GM12801 (cell line): ENCODE measurements around the gene ADAMTS13.

Experiments used
- TF ChIP-seq, protein P1 (sequence below): IDR thresholded peaks from one replicate; pipeline ENCODE4 v1.5.1; 2011; ENCODE audit warnings: control low read depth; ENCODE audit not compliant: insufficient read length; ENCODE audit errors: extremely low read depth

ADAMTS13 gene

DNA sequence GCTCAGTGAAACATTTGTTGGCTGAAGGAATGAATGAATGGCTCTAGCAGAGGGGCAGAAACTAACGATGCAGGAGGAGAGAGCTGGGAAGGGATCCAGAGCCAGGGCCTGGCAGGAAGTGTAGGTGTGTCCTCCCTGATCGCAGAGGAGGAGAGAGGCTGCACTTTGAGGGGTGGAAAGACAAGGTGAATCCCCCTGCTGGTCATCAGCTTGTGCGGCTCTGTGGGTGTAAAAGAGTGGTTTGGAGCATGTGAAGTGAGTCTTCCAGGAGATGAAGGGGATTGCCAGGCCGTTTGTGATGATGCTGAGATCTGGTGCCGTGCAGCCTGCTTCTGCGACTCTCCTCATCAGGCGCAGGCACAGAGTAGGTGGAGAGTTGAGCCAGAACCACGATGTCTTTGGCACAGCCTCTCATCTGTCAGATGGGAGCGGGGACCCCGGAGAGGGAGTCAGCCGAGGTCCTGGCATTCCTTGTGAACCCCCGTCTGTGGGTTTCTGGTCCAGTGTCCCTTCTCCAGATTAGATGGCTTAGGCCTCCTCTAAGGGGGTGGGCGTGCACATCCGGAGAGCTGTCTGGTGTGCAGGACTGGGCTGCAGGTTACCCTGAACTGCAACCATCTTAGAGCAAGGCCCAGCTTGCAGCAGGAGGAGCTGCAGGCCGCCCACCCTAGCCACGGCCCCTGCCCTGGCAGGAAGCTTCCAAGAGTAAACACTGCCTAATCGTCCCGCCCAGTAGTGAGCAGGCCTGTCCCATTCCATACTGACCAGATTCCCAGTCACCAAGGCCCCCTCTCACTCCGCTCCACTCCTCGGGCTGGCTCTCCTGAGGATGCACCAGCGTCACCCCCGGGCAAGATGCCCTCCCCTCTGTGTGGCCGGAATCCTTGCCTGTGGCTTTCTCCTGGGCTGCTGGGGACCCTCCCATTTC is at the start of gene ADAMTS13:
Gene ADAMTS13, plus strand, starts transcription at position 753 of the 928 bp plus-strand sequence. Its CDS starts 77 bp downstream, at position 830.
- TF ChIP-seq, protein P1, sequence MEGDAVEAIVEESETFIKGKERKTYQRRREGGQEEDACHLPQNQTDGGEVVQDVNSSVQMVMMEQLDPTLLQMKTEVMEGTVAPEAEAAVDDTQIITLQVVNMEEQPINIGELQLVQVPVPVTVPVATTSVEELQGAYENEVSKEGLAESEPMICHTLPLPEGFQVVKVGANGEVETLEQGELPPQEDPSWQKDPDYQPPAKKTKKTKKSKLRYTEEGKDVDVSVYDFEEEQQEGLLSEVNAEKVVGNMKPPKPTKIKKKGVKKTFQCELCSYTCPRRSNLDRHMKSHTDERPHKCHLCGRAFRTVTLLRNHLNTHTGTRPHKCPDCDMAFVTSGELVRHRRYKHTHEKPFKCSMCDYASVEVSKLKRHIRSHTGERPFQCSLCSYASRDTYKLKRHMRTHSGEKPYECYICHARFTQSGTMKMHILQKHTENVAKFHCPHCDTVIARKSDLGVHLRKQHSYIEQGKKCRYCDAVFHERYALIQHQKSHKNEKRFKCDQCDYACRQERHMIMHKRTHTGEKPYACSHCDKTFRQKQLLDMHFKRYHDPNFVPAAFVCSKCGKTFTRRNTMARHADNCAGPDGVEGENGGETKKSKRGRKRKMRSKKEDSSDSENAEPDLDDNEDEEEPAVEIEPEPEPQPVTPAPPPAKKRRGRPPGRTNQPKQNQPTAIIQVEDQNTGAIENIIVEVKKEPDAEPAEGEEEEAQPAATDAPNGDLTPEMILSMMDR: no peak

DNA sequence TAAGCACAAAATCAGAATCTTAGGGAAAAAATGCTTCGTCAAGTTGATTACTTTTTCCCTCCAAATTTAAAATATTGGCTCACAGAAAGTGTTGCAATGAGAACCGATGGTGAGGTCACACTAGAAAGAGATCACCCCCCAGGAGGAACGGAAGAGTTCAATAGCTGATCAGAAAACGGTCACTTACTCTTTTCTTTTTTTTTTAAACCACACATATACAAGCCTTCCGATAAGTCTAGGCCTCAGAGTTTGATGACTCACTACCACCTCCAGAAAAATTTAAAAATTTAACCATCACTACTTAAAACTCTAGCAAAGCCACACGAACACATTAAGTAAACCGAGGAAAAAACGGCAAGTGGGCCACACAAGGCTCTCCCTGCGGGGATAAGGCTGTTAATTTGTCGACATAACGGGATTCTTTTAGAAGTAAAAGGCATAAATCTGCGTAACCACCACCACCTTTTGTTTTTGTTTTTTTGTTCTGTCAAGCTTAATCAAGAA is 47.5 kb upstream of the ADAMTS13 start:
- TF ChIP-seq, protein P1: no peak

- TF ChIP-seq, protein P1: no peak
Observed at GRCh38 chr9:133375116-133375723, 46.9 kb upstream of the ADAMTS13 start.

DNA sequence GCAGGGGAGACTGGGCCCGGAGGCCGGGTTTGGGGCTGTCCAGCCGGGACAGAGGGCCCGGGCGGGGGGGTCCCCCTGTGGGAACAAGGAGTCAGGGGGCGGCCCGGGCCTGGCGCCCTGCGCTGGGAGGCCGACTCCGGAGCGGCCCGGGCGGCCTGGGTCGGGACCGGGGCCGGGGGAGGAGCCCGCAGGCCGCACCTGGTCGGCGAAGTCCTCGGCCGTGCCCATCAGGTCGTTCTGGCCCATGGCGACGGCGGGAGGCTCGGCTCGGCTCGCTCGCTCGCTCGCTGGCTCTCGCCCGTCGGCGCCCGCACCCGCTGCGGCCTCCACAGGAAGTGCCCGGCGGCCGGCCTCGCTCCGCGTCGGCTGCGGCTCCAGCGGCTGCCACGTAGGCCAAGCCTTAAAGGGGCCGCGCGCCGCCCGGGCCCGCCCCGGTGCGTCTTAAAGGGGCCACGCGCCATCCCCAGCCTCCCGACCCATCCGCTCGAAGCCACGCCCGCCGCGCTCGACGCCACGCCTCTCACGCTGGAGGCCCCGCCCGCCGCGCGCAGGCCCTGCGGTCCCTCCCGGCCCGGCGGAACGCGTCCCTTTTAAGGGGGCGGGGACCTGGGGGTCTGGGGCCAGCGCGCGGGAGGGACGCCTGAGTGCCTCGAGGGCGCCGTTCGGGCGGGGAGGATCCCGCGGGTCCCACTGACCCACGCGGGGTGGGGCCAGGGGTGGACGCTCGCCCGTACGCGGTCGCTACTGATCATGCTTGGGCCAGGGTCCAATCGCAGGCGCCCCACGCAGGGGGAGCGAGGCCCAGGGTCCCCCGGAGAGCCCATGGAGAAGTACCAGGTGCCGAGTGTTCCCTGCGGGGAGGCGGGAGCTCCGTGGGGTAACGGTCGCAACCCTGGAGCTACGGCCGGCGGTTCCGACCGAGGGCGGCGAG is 46.2 kb upstream of the ADAMTS13 start, which contains the start of the genes STKLD1 and SURF4:
Gene STKLD1, plus strand, starts transcription at position 643 of the 931 bp plus-strand sequence. Its CDS starts 108 bp downstream, at position 751.
Gene SURF4, minus strand, starts transcription at position 337 of the 931 bp plus-strand sequence. Its CDS starts 91 bp downstream, at position 246.
- TF ChIP-seq, protein P1: no peak

DNA sequence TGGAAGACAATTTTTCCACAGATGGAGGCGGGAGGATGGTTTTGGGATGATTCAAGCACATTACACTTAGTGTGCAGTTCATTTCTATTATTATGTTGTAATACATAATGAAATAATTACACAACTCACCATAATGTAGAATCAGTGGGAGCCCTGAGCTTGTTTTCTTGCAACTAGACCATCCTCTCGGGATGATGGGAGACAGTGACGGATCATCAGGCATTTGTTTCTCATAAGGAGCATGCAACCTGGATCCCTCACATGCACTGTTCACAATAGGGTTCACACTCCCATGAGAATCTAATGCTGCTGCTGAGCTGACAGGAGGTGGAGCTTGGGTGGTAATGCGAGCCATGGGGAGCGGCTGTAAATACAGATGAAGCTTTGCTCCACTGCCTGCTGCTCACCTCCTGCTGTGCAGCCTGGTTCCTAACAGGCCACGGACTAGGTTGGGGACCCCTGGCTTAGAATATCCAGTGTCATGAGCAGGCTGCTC is 44.4 kb upstream of the ADAMTS13 start:
- TF ChIP-seq, protein P1: no peak

- TF ChIP-seq, protein P1: no peak
Observed at GRCh38 chr9:133378408-133378962, 43.7 kb upstream of the ADAMTS13 start.
